A673 (cell line): ENCODE results near the gene RSPH6A. TPM values are rescaled to one million over a fixed set of nuclear protein-coding genes. Genes with fewer than 3 reads are reported as not detected.

Experiments used
- BruUV-seq: library from RNA; stranded (reverse); fragments of 400-500 nt; replicated peaks from 2 replicates; lab custom pipeline; 2021; lab: Mats Ljungman, UMichigan
- CTCF ChIA-PET: fragments of 300-600 bp; sonication (Branson Sonifier 250); formaldehyde crosslinking; loops from one replicate; lab custom pipeline; 2022; ENCODE audit warnings: antibody characterized with exemption; lab: Charles Lee
- POLR2A ChIA-PET: fragments of 300-600 bp; sonication (Branson Sonifier 250); formaldehyde crosslinking; loops from one replicate; lab custom pipeline; 2022; ENCODE audit warnings: antibody characterized with exemption; ENCODE audit not compliant: low non-redundant PET; lab: Charles Lee
- DNase-seq: peaks from one replicate; pipeline ENCODE4 v3.0.0-alpha.2; 2015; ENCODE audit warnings: low spot score
- H3K27ac ChIP-seq: fragments of 200-600 bp; sonication (generic); 2 replicates; pipeline ENCODE4 v1.5.1; 2016; ENCODE audit warnings: mixed run types, low read depth, mild to moderate bottlenecking, mixed read lengths, antibody characterized with exemption, low read length; ENCODE audit not compliant: poor library complexity, severe bottlenecking
- H3K27me3 ChIP-seq: fragments of 200-600 bp; sonication (generic); replicated peaks from 2 replicates; pipeline ENCODE4 v1.6.1; 2017; ENCODE audit warnings: mixed run types, low read depth, mild to moderate bottlenecking, mixed read lengths, antibody characterized with exemption, low read length; ENCODE audit not compliant: insufficient read depth, poor library complexity
- H3K36me3 ChIP-seq: fragments of 200-600 bp; sonication (generic); 2 replicates; pipeline ENCODE4 v1.6.1; 2016; ENCODE audit warnings: mixed run types, mild to moderate bottlenecking, mixed read lengths, antibody characterized with exemption, low read length; ENCODE audit not compliant: insufficient read depth, poor library complexity, severe bottlenecking
- H3K4me1 ChIP-seq: fragments of 200-600 bp; sonication (generic); 2 replicates; pipeline ENCODE4 v1.6.1; 2017; ENCODE audit warnings: mixed run types, mild to moderate bottlenecking, mixed read lengths, antibody characterized with exemption, low read length; ENCODE audit not compliant: insufficient read depth, poor library complexity, severe bottlenecking
- H3K4me3 ChIP-seq: fragments of 200-600 bp; sonication (generic); 2 replicates; pipeline ENCODE4 v1.5.1; 2016; ENCODE audit warnings: low read depth, mixed run types, mild to moderate bottlenecking, mixed read lengths, low read length; ENCODE audit not compliant: poor library complexity, severe bottlenecking
- H3K9me3 ChIP-seq: fragments of 200-600 bp; sonication (generic); 2 replicates; pipeline ENCODE4 v1.6.1; 2016; ENCODE audit warnings: mixed run types, low read depth, mild to moderate bottlenecking, mixed read lengths, antibody characterized with exemption, low read length; ENCODE audit not compliant: poor library complexity, severe bottlenecking
- CTCF ChIP-seq: fragments of 300-800, 200-600 bp; sonication (generic); conservative IDR thresholded peaks from 2 replicates; pipeline ENCODE4 v1.5.1; 2017; ENCODE audit warnings: low read depth, mild to moderate bottlenecking, antibody characterized with exemption, low read length, moderate library complexity, mixed read lengths
- EZH2 ChIP-seq: fragments of 200-600 bp; sonication (generic); IDR thresholded peaks from 2 replicates; pipeline ENCODE4 v1.6.1; 2017; ENCODE audit warnings: borderline replicate concordance, low read depth, mild to moderate bottlenecking, mixed read lengths, antibody characterized with exemption, low read length; ENCODE audit not compliant: poor library complexity, severe bottlenecking
- intact Hi-C: fragments of 100-400 bp; cut with micrococcal nuclease; formaldehyde crosslinking; loops from one replicate; pipeline ENCODE4 v1.10.0; 2022; ENCODE audit not compliant: unreplicated experiment
- total RNA-seq: library from RNA; stranded (reverse); gene quantifications from 2 replicates; pipeline ENCODE4 v1.2.3, GENCODE V29; 2021

Gene RSPH6A
- total RNA-seq, 1 experiment from 2014 or later = 0.19 TPM

DNA sequence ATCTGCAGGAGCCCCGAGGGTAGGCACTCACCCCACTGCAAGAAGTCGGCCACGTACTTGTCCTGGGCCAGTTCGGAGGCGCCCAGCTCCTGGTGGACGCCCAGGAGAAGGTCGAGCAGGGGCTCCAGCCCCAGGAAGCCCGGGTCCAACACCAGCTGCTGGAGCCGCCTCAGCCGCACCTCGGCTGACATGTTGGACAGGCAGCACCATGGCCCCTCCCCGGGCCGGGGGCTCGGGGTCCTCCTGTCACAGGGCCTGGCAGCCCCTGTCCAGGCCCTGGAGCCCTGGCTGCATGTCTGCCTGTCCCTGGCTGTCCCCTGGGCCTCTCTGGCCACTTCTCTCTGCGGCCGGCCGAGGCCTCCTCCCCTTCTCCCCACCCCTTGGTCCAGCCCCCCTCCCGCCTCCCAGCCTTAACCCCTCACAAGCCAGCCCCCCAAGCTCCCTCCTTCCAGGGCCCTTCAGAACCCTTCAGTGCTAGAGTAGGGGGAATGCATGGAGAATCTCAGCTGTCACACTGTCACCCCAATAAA, 32.9 kb downstream of the RSPH6A start, which contains the start of gene DMPK:
Gene DMPK, minus strand, starts transcription at position 329 of the 530 bp plus-strand sequence. Its CDS starts 138 bp downstream, at position 191.
- no peak for DNase-seq
- Histone ChIP-seq H3K27me3 (no peaks in the 10 kb centered on the region), H3K27ac (peak within 1 kb of the TSS; percentile 16), H3K9me3 (no peaks in the 10 kb centered on the region), H3K4me1 (no peaks in the 10 kb centered on the region), H3K4me3 (no peak within 1 kb of the TSS), H3K36me3 (peaks cover 38% of the 10 kb centered on the region)
- ChIA-PET POLR2A (interaction anchor here (0.5 to 0.7 kb wide), 2 partner anchors 13 to 180 kb away, joined by 3 to 21 read pairs; partner anchors contain the start of gene SIX5), CTCF (interaction anchor here (0.7 kb wide), 1 partner anchor 12 kb away, joined by 5 read pairs; no protein-coding TSS in a partner anchor)
- TF ChIP-seq EZH2 (no peak), CTCF (no peak)
- intact Hi-C loops = no loop called here
- no TSS peak for BruUV-seq

DNA sequence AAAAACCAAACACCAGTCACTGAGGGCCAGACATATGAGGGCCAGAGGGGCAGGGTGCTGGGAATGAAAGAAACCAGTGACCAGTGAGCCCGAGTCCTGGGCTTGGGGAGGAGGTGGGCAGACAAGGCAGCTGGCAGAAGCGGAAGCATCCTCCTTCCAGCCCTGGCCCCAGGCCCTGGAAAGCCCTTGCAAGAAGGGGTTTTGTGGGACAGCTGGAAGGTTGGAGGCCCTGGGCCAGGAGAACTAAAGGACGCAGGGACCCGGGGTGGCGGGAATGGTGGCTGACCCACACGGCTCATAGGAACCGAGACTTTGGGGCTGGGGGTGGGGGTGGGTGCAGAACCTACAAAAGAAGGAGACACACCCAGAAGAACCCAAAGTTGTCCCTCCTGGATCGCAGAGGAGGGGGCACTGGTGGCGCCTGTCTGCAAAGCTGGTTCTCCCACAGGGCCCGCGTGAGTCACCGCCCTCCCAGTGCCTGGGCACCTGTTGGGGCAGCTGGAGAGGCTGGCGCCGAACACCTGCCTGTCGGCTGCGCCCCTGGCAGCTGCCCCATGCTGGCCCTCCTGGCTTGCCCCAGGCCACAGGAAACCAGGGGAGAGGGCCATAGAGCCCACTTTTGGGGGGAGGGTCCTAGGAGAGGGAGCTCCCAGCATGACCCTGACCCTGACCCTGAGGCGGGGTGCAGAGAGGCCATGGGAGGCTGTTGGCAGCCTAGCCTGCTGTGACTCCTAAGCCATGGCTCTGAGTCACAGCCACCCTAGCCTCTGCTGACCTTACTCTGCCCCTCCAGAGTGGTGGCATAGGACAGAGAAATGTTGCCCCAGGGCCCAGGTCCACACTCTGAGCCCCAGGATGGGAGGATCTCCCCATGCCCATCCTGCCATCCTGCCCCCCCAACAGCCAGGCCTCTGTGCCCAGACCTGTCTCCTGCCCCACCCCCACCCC, 33.6 kb downstream of the RSPH6A start:
- Histone ChIP-seq H3K9me3 (no peaks in the 10 kb centered on the region), H3K4me3 (no peak overlapping the region), H3K36me3 (peaks cover 38% of the 10 kb centered on the region), H3K27me3 (no peaks in the 10 kb centered on the region), H3K4me1 (no peaks in the 10 kb centered on the region), H3K27ac (no peak overlapping the region)
- intact Hi-C loops = no loop called here
- no TSS peak for BruUV-seq
- ChIA-PET CTCF (no interaction called here), POLR2A (interaction anchor here (0.5 kb wide), 1 partner anchor 180 kb away, joined by 3 read pairs; no protein-coding TSS in a partner anchor)
- TF ChIP-seq EZH2 (no peak), CTCF (no peak)
- DNase-seq = no peak

GRCh38 chr19:45780448-45781213, 34.5 kb downstream of the RSPH6A start:
- POLR2A ChIA-PET = no interaction called here
- intact Hi-C loops = no loop called here

More at GRCh38 chr19:45780448-45781213, 34.5 kb downstream of the RSPH6A start:
- no peak for DNase-seq
- H3K9me3 ChIP-seq = no peaks in the 10 kb centered on the region
- TF ChIP-seq CTCF (no peak), EZH2 (no peak)
- no peaks in the 10 kb centered on the region for H3K4me1 ChIP-seq
- BruUV-seq = no TSS peak
- H3K27ac ChIP-seq = no peak overlapping the region
- CTCF ChIA-PET = no interaction called here
- no peak overlapping the region for H3K4me3 ChIP-seq
- no peaks in the 10 kb centered on the region for H3K27me3 ChIP-seq
- peaks cover 31% of the 10 kb centered on the region for H3K36me3 ChIP-seq
